ENCODE results near the gene CLDN24.

Gene CLDN24

DNA sequence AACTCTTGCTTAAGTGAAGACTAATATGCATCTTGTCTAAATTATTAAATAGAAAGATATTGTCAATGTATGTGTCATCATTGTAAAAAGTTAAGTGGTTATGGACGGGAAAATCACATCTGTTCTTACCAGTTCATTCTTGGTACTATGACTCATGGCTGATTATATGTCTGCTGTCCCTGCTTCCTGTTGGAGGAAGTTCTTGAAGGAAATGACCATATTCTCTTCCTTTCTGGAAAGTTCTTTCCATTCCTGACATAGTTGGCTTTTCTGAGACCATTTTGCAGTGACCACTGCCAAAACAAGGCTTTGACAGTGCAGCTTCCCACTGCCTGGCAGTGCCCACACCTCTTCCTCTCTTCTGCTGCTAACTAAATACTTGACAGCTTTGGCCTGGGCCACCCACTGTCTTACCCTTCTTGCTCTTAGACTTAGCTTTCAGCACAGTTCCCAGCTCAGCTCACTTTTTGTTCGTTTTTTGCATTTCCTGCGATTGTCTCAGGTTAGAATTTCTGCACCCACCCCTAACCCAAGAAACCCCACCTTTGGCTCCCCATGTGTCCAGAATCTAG, 13.2 kb upstream of the CLDN24 start:
- H3K9me3 ChIP-seq (replicated peaks; ENCODE audit: insufficient read depth, low read length): no peaks in the 10 kb centered on the region
- H2AFZ ChIP-seq (ENCODE audit: low read length): no peak overlapping the region
- H3K27ac ChIP-seq (ENCODE audit: low read length): no peak overlapping the region
- no peaks in the 10 kb centered on the region for H4K20me1 ChIP-seq (ENCODE audit: insufficient read depth, low read length)
- H3K27me3 ChIP-seq (replicated peaks; ENCODE audit: insufficient read depth, low read length): no peaks in the 10 kb centered on the region
- TF ChIP-seq EZH2 (optimal IDR thresholded peaks at IDR 0.05; ENCODE audit: low read depth, low read length) (no peak), EZH2phosphoT487 (IDR thresholded peaks at IDR 0.05; ENCODE audit: low read length) (no peak)
- TF ChIP-seq, protein P1, sequence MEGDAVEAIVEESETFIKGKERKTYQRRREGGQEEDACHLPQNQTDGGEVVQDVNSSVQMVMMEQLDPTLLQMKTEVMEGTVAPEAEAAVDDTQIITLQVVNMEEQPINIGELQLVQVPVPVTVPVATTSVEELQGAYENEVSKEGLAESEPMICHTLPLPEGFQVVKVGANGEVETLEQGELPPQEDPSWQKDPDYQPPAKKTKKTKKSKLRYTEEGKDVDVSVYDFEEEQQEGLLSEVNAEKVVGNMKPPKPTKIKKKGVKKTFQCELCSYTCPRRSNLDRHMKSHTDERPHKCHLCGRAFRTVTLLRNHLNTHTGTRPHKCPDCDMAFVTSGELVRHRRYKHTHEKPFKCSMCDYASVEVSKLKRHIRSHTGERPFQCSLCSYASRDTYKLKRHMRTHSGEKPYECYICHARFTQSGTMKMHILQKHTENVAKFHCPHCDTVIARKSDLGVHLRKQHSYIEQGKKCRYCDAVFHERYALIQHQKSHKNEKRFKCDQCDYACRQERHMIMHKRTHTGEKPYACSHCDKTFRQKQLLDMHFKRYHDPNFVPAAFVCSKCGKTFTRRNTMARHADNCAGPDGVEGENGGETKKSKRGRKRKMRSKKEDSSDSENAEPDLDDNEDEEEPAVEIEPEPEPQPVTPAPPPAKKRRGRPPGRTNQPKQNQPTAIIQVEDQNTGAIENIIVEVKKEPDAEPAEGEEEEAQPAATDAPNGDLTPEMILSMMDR (IDR thresholded peaks at IDR 0.05; ENCODE audit: low read length): no peak
- H3K4me3 ChIP-seq (ENCODE audit: low read length): no peak overlapping the region
- DNase-seq: no peak
- no peaks in the 10 kb centered on the region for H3K4me1 ChIP-seq (ENCODE audit: low read length)
- H3F3A ChIP-seq (ENCODE audit: insufficient read depth, low read length): no peaks in the 10 kb centered on the region
- no peaks in the 10 kb centered on the region for H3K9me2 ChIP-seq (replicated peaks; ENCODE audit: insufficient read depth, low read length)
- no peaks in the 10 kb centered on the region for H3K79me2 ChIP-seq (ENCODE audit: low read length)
- H3K36me3 ChIP-seq (replicated peaks; ENCODE audit: insufficient read depth, low read length): no peaks in the 10 kb centered on the region
- H3K4me2 ChIP-seq (ENCODE audit: low read depth, low read length): no peak overlapping the region
- no peak overlapping the region for H3K9ac ChIP-seq (ENCODE audit: low read length)

DNA sequence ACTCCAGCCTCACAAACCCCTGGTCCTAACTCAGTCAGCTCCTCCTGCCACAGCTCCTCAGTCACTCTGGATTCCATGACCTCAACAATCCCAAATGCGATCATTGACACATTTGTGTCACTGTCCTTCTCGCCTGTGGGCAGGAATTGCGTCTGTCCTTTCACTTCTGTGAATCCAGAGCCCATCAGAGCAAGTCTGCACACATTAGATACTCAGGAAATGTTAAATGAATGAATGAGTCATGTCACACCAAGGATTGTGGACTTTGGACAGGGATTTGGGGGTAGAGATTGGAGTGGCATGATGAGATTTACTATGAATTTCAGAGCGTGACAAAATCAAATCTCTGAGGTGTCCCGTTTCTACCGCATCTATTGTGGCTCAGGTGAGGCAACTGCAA, 11.8 kb upstream of the CLDN24 start:
- Histone ChIP-seq H3K27me3 (replicated peaks; ENCODE audit: insufficient read depth, low read length) (no peaks in the 10 kb centered on the region), H3K4me2 (ENCODE audit: low read depth, low read length) (no peak overlapping the region), H3K9me3 (replicated peaks; ENCODE audit: insufficient read depth, low read length) (no peaks in the 10 kb centered on the region), H2AFZ (ENCODE audit: low read length) (no peak overlapping the region), H3K79me2 (ENCODE audit: low read length) (no peaks in the 10 kb centered on the region), H3K4me3 (ENCODE audit: low read length) (no peak overlapping the region), H3K4me1 (ENCODE audit: low read length) (no peaks in the 10 kb centered on the region), H4K20me1 (ENCODE audit: insufficient read depth, low read length) (no peaks in the 10 kb centered on the region), H3K27ac (ENCODE audit: low read length) (no peak overlapping the region), H3K9me2 (replicated peaks; ENCODE audit: insufficient read depth, low read length) (no peaks in the 10 kb centered on the region), H3K9ac (ENCODE audit: low read length) (no peak overlapping the region), H3F3A (ENCODE audit: insufficient read depth, low read length) (no peaks in the 10 kb centered on the region), H3K36me3 (replicated peaks; ENCODE audit: insufficient read depth, low read length) (no peaks in the 10 kb centered on the region)
- no peak for DNase-seq
- TF ChIP-seq, protein P1 (IDR thresholded peaks at IDR 0.05; ENCODE audit: low read length): no peak
- no peak for TF ChIP-seq EZH2 (optimal IDR thresholded peaks at IDR 0.05; ENCODE audit: low read depth, low read length)
- no peak for TF ChIP-seq EZH2phosphoT487 (IDR thresholded peaks at IDR 0.05; ENCODE audit: low read length)

GRCh38 chr4:183333202-183333601, 11.0 kb upstream of the CLDN24 start:
- Histone ChIP-seq H3K36me3 (replicated peaks; ENCODE audit: insufficient read depth, low read length) (no peaks in the 10 kb centered on the region), H3K27me3 (replicated peaks; ENCODE audit: insufficient read depth, low read length) (no peaks in the 10 kb centered on the region), H3K27ac (ENCODE audit: low read length) (no peak overlapping the region), H4K20me1 (ENCODE audit: insufficient read depth, low read length) (no peaks in the 10 kb centered on the region), H3K4me3 (ENCODE audit: low read length) (no peak overlapping the region), H3F3A (ENCODE audit: insufficient read depth, low read length) (no peaks in the 10 kb centered on the region), H3K4me1 (ENCODE audit: low read length) (no peaks in the 10 kb centered on the region), H3K9ac (ENCODE audit: low read length) (no peak overlapping the region), H3K4me2 (ENCODE audit: low read depth, low read length) (no peak overlapping the region), H2AFZ (ENCODE audit: low read length) (no peak overlapping the region), H3K9me3 (replicated peaks; ENCODE audit: insufficient read depth, low read length) (no peaks in the 10 kb centered on the region), H3K79me2 (ENCODE audit: low read length) (no peaks in the 10 kb centered on the region), H3K9me2 (replicated peaks; ENCODE audit: insufficient read depth, low read length) (no peaks in the 10 kb centered on the region)
- no peak for TF ChIP-seq EZH2 (optimal IDR thresholded peaks at IDR 0.05; ENCODE audit: low read depth, low read length)
- TF ChIP-seq, protein P1 (IDR thresholded peaks at IDR 0.05; ENCODE audit: low read length): no peak
- TF ChIP-seq EZH2phosphoT487 (IDR thresholded peaks at IDR 0.05; ENCODE audit: low read length): no peak
- no peak for DNase-seq
